CD4-positive, alpha-beta T cell treated with Interleukin-15 for 1 hour (primary cell): Measurements from ENCODE around the gene PRSS56.
"Not testable (repeated sequence)": the region's sequence is repeated elsewhere in the genome, so short reads cannot be mapped to it uniquely, and the experiment has no call there.

Experiments used
- DNase-seq: peaks from one replicate; pipeline ENCODE4 v3.0.0-alpha.2; 2020

PRSS56 gene

GRCh38 chr2:232526372-232526941 is 6.3 kb downstream of the PRSS56 start:
- DNase-seq, result no peak

DNA sequence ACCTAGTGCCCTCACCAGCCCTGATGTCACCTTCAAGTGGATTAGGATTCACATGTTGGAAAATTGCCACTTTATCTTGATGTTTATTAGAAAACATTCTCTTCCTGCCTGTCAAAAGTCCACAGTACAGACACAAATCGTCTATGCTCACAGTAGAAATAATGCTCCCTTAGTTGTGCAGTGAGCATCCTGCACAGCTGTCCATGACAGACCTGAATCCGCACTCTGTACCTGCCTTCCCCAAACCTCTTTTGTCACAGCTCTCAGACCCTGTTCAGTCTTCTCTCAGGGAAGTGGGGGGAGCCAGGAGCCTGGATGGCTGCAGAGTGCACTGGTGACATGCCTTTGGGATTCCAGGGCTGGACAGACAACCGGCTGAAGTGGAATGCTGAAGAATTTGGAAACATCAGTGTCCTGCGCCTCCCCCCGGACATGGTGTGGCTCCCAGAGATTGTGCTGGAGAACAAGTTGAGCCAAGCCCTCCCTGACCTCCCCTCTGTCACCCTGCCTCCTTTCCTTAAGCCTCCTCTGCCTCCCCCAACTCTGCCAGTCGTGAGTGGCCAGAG is 7.8 kb downstream of the PRSS56 start:
- no peak for DNase-seq

DNA sequence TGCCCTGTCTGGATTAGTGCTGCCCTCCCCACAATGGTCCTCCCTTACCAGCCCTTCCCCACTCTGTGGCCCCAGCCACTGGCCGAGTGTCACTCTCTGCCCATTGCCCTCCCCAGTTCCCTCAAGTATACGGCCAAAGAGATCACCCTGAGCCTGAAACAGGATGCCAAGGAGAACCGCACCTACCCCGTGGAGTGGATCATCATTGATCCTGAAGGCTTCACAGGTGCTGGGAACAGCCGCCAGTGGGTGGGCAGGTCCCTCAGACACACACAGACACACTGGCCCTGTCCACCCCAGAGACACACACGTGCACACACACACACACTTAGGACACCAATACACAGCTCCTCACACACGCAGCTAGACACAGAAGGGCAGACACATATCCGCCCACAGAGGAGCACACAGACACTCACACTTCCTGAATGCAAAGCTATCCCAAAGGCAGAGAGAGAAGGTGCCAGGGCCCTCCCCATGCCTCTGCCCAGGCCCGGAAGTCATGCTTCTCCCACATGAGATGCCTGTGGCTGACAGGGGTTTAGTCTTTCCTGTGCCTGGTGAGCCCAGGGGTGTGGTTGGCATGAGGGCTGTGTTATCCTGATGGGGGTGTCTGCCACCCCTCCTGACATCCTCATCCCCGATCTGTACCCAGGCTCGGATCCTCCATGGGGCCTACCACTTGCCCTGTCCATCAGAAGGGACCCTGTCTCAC is 8.7 kb downstream of the PRSS56 start:
- no peak for DNase-seq

DNA sequence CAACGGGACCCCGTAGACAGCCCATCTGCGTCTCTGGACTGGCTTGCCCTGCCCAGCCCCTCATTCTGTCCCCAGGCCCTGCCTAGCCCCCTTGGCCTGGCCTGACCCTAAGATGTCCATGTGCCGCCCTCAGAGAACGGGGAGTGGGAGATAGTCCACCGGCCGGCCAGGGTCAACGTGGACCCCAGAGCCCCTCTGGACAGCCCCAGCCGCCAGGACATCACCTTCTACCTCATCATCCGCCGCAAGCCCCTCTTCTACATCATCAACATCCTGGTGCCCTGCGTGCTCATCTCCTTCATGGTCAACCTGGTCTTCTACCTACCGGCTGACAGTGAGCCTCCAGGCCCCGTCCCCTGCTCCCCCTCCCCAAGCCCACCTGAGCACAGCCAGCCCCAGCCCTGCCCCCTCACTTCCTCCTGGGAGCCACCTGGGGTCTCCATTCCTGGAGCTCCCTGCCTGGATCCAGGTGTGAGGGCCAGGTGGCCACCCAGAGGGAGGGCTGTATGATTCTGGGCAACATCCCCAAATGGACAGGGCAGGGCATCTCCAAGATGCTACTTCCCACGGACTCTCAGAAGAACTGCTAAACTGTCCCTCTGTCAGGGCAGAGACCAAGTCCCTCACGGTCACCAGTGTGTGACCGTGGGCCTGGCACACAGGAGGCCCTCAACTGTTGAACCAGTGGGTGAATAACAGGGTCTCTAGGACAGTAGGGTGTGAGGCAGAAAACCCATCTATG is 9.8 kb downstream of the PRSS56 start:
- DNase-seq, result no peak

- no peak for DNase-seq
Observed at GRCh38 chr2:232530626-232531260, 10.6 kb downstream of the PRSS56 start.

GRCh38 chr2:232532419-232532818 is 12.2 kb downstream of the PRSS56 start:
- DNase-seq, result no peak

DNA sequence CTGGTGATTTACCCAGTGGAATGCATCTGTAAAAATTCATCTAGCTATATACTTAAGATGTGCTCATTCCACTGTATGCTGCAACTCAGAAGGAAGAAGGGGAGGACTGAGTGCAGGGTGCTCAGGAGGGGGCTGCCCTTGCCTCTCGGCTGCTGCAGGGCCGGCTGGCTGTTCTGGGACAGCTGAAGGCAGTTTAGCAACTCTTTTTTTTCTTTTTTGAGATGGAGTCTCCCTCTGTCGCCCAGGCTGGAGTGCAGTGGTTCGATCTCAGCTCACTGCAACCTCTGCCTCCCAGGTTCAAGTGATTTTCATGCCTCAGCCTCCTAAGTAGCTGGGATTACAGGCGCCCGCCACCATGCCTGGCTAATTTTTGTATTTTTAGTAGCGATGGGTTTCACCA is 12.6 kb downstream of the PRSS56 start:
- not testable (repeated sequence) for DNase-seq

- no peak for DNase-seq
Observed at GRCh38 chr2:232533944-232534710, 13.9 kb downstream of the PRSS56 start.

DNA sequence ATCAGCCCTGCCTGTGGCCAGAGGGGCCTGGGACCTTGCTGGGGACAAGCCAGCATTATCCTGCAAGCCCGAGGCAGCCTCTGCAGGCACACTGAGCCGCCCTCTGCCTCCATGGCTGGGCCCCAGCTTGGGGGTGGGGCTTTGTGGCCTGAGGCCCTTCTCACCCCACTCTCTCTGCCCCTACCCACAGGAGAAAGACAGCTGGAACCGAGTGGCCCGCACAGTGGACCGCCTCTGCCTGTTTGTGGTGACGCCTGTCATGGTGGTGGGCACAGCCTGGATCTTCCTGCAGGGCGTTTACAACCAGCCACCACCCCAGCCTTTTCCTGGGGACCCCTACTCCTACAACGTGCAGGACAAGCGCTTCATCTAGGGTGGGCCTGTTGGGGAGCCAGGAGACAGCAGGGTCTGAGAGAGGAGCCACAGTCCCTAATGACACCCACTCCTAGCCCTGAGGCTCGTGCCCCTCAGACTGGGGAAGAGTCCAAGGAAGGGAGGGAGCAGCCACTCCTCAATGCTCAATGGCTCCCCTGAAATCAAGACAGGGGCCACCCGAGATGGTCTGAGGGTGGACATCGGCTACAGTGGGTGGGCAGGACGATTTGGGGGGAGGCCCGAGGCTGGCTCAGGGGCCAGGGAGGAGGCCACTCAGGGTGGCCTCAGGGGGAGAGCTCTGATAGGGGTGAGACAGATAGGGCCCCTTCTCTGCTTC is 14.9 kb downstream of the PRSS56 start:
- no peak for DNase-seq

- DNase-seq, result no peak
Observed at GRCh38 chr2:232535761-232536530, 15.8 kb downstream of the PRSS56 start.

DNA sequence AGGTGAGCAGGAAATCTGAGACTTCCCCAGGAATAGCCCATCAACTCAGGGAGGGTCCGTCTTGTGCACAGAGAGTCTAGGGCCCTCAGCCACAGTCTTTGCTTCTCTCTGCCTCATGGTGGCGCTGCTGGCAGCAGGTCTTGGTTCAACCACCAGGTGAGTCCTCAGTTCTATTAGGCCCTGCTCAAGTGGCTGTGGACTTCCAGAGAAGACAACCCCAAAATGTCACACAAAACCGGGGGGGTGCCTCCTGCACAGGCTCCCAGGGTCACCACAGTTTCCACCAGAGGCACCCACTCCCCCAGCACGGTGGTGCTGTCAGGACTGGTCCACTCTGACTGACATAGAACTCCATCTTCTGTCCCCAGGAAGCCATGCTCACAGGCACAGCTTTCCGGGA is 16.9 kb downstream of the PRSS56 start:
- DNase-seq, result no peak

DNA sequence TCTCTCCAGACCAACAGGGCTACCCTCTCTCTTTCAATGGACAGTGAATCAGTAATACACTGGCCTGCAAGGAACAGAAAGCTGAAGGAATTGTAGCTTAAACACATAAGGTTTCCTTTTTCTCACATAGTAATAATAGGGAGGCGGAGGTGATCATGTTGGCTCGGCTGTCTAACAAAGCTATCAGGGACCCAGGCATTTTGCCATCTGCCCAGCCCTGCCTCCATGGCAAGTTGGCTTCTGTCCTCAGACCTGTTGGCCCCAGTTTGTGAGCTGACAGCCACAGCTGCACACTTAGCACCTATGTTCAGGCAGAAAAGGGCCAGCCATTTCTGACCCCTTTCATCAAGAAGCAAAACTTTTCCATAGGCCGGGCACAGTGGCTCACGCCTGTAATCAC is 17.3 kb downstream of the PRSS56 start:
- DNase-seq, result no peak

- no peak for DNase-seq
Observed at GRCh38 chr2:232538671-232539070, 18.5 kb downstream of the PRSS56 start.

DNA sequence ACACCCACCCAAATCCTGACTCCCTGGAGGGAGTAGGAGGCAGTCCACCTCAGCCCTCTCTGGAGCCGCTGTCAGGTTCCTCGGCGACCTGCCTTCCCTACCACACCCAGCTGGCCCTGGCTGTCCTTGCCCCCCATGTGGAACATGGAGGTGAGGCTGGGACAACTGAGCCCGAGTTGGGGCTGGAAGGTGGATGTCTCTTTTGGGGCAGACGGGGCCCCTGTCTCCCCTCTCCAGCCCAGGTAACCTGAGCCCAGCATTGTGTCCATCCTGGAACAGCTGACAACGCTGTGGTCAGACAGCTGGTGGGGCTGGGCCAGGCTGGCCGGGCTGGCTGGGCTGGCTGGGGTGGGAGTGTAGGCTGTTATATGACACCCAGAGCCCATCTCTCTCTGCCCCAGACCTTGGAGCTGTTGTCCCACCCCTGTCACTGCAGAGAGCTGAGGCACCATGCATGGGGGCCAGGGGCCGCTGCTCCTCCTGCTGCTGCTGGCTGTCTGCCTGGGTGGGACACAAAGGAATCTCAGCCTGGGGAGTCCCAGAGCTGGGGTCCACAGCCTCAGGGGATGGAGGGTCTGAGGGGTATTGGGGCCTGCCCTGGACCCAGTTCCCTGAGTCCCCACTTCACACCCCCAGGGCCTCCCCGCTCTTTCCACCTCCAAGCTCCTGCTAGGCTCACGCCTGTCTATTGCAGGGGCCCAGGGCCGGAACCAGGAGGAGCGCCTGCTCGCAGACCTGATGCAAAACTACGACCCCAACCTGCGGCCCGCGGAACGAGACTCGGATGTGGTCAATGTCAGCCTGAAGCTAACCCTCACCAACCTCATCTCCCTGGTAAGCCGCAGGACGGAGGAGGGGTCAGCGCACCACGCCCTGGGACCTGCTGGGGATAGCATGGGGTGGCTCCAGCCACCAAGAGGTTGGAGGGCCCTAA is 19.4 kb downstream of the PRSS56 start, which contains the start of gene CHRNG:
Gene CHRNG, plus strand, starts transcription at position 395 of the 934 bp plus-strand sequence. Its CDS starts 56 bp downstream, at position 451.
- DNase-seq, result no peak

DNA sequence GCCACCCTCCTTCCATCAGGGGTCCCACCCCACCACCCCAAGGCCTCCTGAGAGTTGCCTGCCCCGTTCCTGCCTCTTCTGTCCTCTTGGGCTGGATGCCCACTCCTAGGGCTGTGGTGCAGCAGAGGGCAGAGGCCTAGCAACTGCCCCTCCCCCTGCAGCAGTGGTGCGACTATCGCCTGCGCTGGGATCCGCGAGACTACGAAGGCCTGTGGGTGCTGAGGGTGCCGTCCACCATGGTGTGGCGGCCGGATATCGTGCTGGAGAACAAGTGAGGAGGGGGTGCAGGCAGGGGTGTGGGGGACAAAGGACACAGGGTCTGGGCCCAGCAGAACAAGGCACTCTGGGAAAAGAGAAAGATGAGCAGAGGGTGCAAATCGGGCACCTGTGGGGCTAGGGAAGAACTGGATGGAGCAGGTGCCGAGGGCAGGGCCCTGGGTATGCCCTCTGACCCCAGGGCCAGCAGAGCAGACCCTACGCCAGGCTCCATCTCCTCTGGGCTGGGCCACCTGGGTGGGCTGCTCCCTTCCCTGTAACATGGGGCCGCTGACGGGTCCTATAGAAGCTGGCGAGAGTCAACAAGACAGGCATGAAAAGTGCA is 20.4 kb downstream of the PRSS56 start:
- DNase-seq, result no peak

GRCh38 chr2:232541195-232541960 is 21.2 kb downstream of the PRSS56 start:
- DNase-seq, result no peak

DNA sequence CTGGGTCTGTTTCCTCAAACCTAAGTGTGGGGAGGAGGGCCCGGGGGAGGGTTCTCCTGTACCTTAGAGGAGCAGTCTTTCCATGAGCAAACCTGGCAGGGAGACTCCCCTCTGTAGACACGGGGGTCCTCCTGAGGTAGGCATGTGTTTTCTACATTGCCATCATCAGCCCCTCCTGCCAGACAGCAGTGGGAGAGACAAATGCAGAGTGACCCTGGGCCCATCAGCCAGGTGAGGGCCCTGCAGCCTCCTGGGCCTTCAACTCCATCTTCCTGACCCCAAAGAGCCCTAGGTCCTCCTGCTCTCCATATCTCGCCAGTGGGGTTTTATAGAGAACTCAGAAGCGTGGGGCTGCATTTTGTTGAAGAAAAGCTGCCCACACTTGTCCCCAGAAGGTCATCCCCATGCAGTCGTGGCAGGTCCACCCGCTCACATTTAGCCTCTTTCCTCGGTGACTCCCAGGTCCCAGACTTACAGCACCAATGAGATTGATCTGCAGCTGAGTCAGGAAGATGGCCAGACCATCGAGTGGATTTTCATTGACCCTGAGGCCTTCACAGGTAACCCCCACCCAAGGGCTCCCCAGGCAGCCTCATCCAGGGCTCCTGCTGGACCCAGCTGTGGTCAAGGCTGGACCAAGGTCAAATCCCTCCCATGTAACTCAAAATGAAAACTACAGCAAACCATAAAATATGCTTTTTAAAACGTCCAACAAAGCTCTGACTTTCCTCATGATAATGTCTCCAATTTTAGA is 21.9 kb downstream of the PRSS56 start:
- DNase-seq, result no peak
